ENCODE results near the gene CCNG2. TPM values are rescaled to one million over a fixed set of nuclear protein-coding genes. Genes with fewer than 3 reads are reported as not detected.

Gene CCNG2
- total RNA-seq, 2 donors from 2014 or later: 36.6 to 38.0 TPM

GRCh38 chr4:77196866-77197265 lies 39.9 kb downstream of the CCNG2 start:
- DNase-seq (ENCODE audit: low spot score): no peak
- intact Hi-C loops (cut with DNase I): no loop called here

DNA sequence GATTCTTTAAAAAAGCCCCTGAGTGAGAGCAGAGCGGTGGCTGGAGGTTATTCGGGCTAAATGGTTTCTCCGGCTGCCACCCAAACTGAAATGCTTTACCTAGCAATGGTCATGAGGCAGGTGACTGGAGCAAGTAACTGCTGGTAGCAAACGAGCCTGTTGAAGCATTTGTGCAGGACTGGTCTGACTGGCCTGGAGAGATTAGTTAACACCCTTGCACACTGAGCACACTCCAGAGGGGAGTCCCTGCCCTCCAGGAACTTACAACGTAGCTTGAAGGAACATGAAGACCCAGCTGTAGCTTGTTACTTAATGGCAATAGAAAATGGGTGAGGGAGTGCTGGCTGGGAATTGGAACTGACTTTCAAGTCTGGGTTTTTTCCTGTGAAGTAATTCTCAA lies 40.4 kb downstream of the CCNG2 start:
- intact Hi-C loops (cut with DNase I): no loop called here
- DNase-seq (ENCODE audit: low spot score): no peak

DNA sequence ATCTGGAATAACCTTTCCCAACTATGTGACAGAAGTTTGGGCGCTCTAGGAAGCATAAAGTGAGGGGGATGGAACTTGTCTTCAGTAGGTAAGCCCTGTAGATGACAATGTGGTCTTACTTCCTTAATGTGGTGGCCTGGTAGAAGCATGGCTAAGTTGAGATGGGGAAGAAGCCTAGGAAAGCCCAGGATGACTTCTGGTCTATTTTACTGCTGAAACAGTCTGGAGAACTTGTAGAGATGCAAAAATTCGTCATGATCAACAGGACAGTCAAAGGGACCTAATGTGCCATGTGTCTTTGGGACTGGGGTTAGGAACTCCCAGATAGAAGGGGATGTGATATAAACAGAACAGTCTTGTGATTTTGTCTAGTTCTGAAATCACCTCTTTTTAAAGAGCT lies 40.8 kb downstream of the CCNG2 start:
- no peak for DNase-seq (ENCODE audit: low spot score)
- intact Hi-C loops (cut with DNase I): no loop called here

- DNase-seq (ENCODE audit: low spot score): no peak
- intact Hi-C loops (cut with DNase I): no loop called here
These were observed 42.3 kb downstream of the CCNG2 start for GRCh38 chr4:77199276-77199675.

- DNase-seq (ENCODE audit: low spot score): no peak
- intact Hi-C loops (cut with DNase I): no loop called here
These were observed 42.7 kb downstream of the CCNG2 start for GRCh38 chr4:77199701-77200100.

DNA sequence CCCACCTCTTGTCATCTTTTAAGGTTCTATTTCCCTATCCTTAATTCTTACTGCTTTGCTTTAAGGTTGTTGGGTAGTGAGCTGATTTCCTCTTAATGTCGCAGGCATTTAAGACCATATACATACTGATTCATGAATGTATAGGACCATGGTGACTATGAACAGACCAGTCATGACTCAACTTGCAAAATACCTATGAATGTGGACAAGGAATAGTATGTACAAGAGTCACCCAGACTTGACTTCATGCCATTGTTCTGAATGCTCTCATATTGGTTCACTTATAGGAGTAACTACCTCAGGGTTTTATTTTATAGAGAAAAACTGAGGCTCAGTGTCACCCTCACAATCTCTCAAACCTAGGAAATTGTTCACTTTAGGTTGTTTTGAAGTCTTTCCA lies 44.3 kb downstream of the CCNG2 start:
- intact Hi-C loops (cut with DNase I): no loop called here
- no peak for DNase-seq (ENCODE audit: low spot score)

DNA sequence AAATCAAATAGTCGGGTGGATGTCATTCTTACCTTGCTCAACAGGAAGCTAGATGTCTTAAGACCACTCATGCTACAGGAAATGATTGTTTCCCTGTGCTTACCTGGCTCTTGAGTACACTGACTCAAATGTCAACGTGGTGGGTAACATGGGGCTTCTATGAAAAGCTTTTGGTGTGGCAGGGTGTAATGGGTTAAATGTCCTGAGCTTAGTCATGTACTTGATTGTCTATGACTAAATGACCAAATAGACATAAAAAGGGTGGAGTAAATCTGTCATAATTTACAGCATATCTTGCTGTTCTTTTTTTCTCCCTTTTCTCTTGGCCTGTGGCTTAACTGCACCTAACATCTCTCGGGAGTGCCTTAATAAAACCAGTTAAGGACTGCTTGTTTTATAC lies 44.9 kb downstream of the CCNG2 start:
- no peak for DNase-seq (ENCODE audit: low spot score)
- intact Hi-C loops (cut with DNase I): no loop called here

GRCh38 chr4:77202491-77202890 lies 45.5 kb downstream of the CCNG2 start:
- DNase-seq (ENCODE audit: low spot score): no peak
- intact Hi-C loops (cut with DNase I): no loop called here

- no peak for DNase-seq (ENCODE audit: low spot score)
- intact Hi-C loops (cut with DNase I): no loop called here
These were observed 46.6 kb downstream of the CCNG2 start for GRCh38 chr4:77203380-77204197.

GRCh38 chr4:77204621-77205020 lies 47.6 kb downstream of the CCNG2 start:
- DNase-seq (ENCODE audit: low spot score): no peak
- intact Hi-C loops (cut with DNase I): no loop called here

DNA sequence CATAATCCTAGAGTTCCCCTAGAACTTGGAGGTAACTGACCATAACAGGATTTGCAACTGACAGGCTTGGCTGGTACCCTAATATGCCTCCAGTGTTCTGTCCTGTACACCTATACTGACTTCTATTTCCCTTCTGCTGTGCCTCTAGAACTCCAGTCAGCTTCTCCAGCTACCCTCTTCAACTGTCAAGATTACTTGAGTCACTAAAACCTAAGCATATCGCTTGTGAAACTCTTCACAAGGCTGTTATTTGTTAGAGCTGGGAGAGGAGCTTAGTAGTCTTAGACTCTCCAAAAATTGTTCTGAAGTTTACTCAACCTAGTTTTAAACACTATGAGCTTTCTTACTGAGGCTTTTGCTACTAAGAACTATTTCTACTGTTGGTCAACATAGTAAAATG lies 52.0 kb downstream of the CCNG2 start:
- intact Hi-C loops (cut with DNase I): no loop called here

DNA sequence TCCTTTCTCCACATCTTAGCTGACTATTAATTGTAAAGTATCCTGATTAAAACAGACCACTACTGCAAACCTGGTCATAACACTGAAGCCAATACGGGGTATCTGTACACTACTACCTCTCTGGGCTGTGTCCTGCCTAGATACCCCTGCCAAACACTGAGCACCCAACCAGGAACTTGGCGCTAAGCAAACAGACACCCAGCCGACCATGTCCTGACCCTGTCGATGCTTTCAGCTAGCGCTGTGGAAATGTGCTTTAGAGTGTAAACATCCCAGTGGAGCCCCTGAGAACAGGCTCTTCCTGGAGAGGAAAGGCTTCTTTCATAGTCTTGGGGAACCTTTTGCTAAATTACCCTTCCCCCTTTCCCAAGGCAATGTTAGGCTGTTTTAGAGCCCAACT lies 52.9 kb downstream of the CCNG2 start:
- no peak for DNase-seq (ENCODE audit: low spot score)
- intact Hi-C loops (cut with DNase I): no loop called here

More for the DNA sequence above, 52.0 kb downstream of the CCNG2 start:
- DNase-seq (ENCODE audit: low spot score): no peak

GRCh38 chr4:77215107-77215506 lies 58.1 kb downstream of the CCNG2 start:
- DNase-seq (ENCODE audit: low spot score): no peak

GRCh38 chr4:77217526-77217925 lies 60.5 kb downstream of the CCNG2 start:
- intact Hi-C loops (cut with DNase I): no loop called here
- DNase-seq (ENCODE audit: low spot score): no peak

More at GRCh38 chr4:77215107-77215506, 58.1 kb downstream of the CCNG2 start:
- intact Hi-C loops (cut with DNase I): no loop called here

DNA sequence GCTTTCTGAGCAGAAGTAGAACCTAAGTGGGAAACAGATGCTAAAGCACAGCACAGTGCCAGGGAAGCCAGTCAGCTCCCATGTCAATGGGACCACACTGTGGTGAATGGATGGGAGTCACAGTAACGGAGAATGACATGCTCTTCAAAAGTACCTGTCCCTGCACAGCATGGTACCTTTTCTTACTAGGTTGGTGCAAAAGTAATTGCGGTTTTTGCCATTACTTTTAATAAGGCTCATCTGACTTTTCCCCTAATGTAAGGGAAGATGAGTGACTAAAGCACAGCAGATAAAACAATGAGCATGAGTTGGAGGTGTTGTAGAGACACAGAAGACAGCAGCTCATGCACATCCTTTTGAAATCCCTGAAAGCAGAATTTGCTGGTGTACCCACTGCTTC lies 62.3 kb downstream of the CCNG2 start:
- DNase-seq (ENCODE audit: low spot score): no peak
- intact Hi-C loops (cut with DNase I): no loop called here

Other genes starting within 250 kb of the CCNG2 start
- 100 to 1,000 TPM; 140 to 154 TPM for gene SEPTIN11, start 207.5 kb upstream of the CCNG2 start, total RNA-seq
- 100 to 1,000 TPM; 347 to 394 TPM for gene CCNI, start 81.2 kb upstream of the CCNG2 start, total RNA-seq